GM12878 (cell line): ENCODE measurements around the gene SGTB. TPM values are rescaled to one million over a fixed set of nuclear protein-coding genes. Genes with fewer than 3 reads are reported as not detected.

Experiments
- ATAC-seq: fragments of 200-7000 bp; cut with Tn5 transposase; 3 replicates; pipeline ENCODE4 v1.9.1; 2020; ENCODE audit warnings: mild to moderate bottlenecking, moderate library complexity
- BruUV-seq: library from RNA; stranded (reverse); fragments of 400-500 nt; replicated peaks from 2 replicates; lab custom pipeline; 2021; lab: Mats Ljungman, UMichigan
- CTCF ChIA-PET: fragments of 300-600 bp; sonication (Branson Sonifier 250); formaldehyde crosslinking; extraction: SDS; loops from one replicate; lab custom pipeline; 2021; ENCODE audit warnings: inconsistent platforms; lab: Yijun Ruan, JAX
- POLR2A ChIA-PET: fragments of 350-600 bp; formaldehyde crosslinking; extraction: SDS; loops from one replicate; lab custom pipeline; 2021; ENCODE audit warnings: inconsistent platforms; lab: Charles Lee
- RAD21 ChIA-PET: fragments of 300-600 bp; sonication (Branson Sonifier 250); formaldehyde crosslinking; loops from one replicate; lab custom pipeline; 2023; ENCODE audit warnings: antibody characterized with exemption; ENCODE audit not compliant: unreplicated experiment; lab: Charles Lee
- SMC1A ChIA-PET: fragments of 300-600 bp; sonication (Branson Sonifier 250); formaldehyde crosslinking; loops from one replicate; lab custom pipeline; 2023; ENCODE audit not compliant: unreplicated experiment, uncharacterized antibody; lab: Charles Lee
- DNase-seq: peaks from one replicate; pipeline ENCODE4 v3.0.0-alpha.2; 2011; ENCODE audit warnings: low read depth, low spot score
- FAIRE-seq: peaks from 3 replicates; lab custom pipeline; 2011; peaks lifted over from hg19 to GRCh38; lab: Jason Lieb, UNC
- H2AFZ ChIP-seq: 2 replicates; pipeline ENCODE4 v1.6.0; 2011; ENCODE audit warnings: low read depth, low read length, control low read depth; ENCODE audit not compliant: control insufficient read depth
- H3K27ac ChIP-seq: 2 replicates; pipeline ENCODE4 v1.5.1; 2011; ENCODE audit warnings: control low read depth; ENCODE audit not compliant: control insufficient read depth, insufficient read depth
- H3K27me3 ChIP-seq, 2 experiments: replicated peaks in 1 of 2; 2 replicates each; pipeline versions ENCODE4 v1.6.0 to v1.6.1; 2011; ENCODE audit warnings: low read length in 1 of 2; ENCODE audit not compliant: control insufficient read depth in 2 of 2, insufficient read depth in 2 of 2
- H3K36me3 ChIP-seq, 2 experiments: 2 replicates each; pipeline ENCODE4 v1.5.1; 2011; ENCODE audit warnings: low read length in 1 of 2; ENCODE audit not compliant: control insufficient read depth in 2 of 2, insufficient read depth in 2 of 2
- H3K4me1 ChIP-seq: 2 replicates; pipeline ENCODE4 v1.6.1; 2011; ENCODE audit warnings: mild to moderate bottlenecking, low read length, moderate library complexity, mixed read lengths; ENCODE audit not compliant: control insufficient read depth, insufficient read depth
- H3K4me2 ChIP-seq: 2 replicates; pipeline ENCODE4 v1.6.0; 2011; ENCODE audit warnings: control low read depth; ENCODE audit not compliant: control insufficient read depth, insufficient read depth
- H3K4me3 ChIP-seq: fragments of 200-600 bp; sonication (generic); 2 replicates; pipeline ENCODE4 v1.5.1; 2016
- H3K79me2 ChIP-seq: 2 replicates; pipeline ENCODE4 v1.6.0; 2011; ENCODE audit warnings: low read length; ENCODE audit not compliant: control insufficient read depth, insufficient read depth
- H3K9ac ChIP-seq: 2 replicates; pipeline ENCODE4 v1.8.0; 2011; ENCODE audit warnings: low read length, control low read depth, mixed read lengths; ENCODE audit not compliant: control insufficient read depth, insufficient read depth
- H3K9me3 ChIP-seq: replicated peaks from 3 replicates; pipeline ENCODE4 v1.5.1; 2011; ENCODE audit warnings: mild to moderate bottlenecking, low read length; ENCODE audit not compliant: control insufficient read depth, insufficient read depth
- H4K20me1 ChIP-seq: 2 replicates; pipeline ENCODE4 v1.6.0; 2011; ENCODE audit not compliant: control insufficient read depth, insufficient read depth
- KAT2A ChIP-seq: conservative IDR thresholded peaks from 2 replicates; pipeline ENCODE4 v1.6.1; 2011; ENCODE audit warnings: low read depth, low read length; ENCODE audit not compliant: control insufficient read depth
- WGBS: methylation state at CpG from one replicate; pipeline ENCODE4 v1.1.6; 2016; ENCODE audit warnings: low lambda C conversion rate; ENCODE audit not compliant: insufficient replicate concordance, insufficient coverage; ENCODE audit errors: missing lambda C conversion rate; 5-methylcytosine and 5-hydroxymethylcytosine counted together
- in situ Hi-C: fragments of 300-500 bp; cut with MboI; formaldehyde crosslinking; loops from 9 replicates; pipeline ENCODE4 v1.14.3; 2018; ENCODE audit warnings: mixed read lengths
- intact Hi-C: fragments of 100-400 bp; cut with micrococcal nuclease; formaldehyde crosslinking; loops from one replicate; pipeline ENCODE4 v1.14.2; 2022; ENCODE audit not compliant: unreplicated experiment
- polyA plus RNA-seq, 11 experiments: library from polyadenylated mRNA; depleted of rRNA in 4 of 11; unstranded in 6 of 11; stranded (reverse) in 5 of 11; fragments of >200 nt; fragmentation: Nextera tagmentation in 4 of 11; fragmentation: Illumina TruSeq in 1 of 11; extraction: Ambion mirVana in 4 of 11; extraction: Trizol in 1 of 11; gene quantifications; 1 replicate in 1 of 11; 2 replicates in 10 of 11; pipeline versions ENCODE4 v1.2.1 to v1.2.3, GENCODE V29; 2011 to 2016; ENCODE audit warnings: inconsistent platforms in 2 of 11, missing spikeins in 2 of 11, low read depth in 1 of 11
- total RNA-seq, 4 experiments: library from RNA; depleted of rRNA in 3 of 4; stranded (reverse); fragments of >200 nt in 3 of 4; fragmentation: Illumina TruSeq in 1 of 4; extraction: Trizol in 1 of 4; gene quantifications; 2 replicates each; pipeline versions ENCODE4 v1.2.1 to v1.2.3, GENCODE V29; 2013 to 2021
- TF ChIP-seq, protein P1 (sequence below): fragments of 450-650 bp; IDR thresholded peaks from 2 replicates; pipeline ENCODE4 v1.6.1; 2018; ENCODE audit warnings: mild to moderate bottlenecking, low read depth, moderate library complexity; ENCODE audit not compliant: partially characterized antibody

SGTB gene
- total and polyA plus RNA-seq, 10 of the 15 experiments (the other 5 are each of a cell fraction or from before 2014, with no cell fraction given), result 1.0 to 7.8 (median 5.4) TPM

DNA sequence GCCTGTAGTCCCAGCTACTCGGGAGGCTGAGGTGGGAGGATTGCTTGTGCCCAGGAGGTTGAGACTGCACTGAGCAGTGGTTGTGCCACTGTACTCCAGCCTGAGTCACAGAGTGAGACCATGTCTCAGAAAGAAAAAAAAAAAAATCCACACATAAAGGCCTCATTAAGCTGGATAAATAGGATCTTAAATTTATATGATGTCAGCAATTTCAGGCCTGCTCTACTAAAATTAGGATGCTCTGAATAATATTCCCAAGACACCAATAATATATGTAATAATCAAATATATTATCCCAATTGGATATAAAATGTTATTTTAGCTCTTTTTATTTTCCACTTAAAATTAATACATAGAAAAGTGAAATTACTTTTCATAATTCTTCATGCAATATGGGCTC is 43.7 kb upstream of the SGTB start:
- in situ Hi-C loops, result no loop called here
- BruUV-seq, result no TSS peak
- no peak overlapping the region for H3K9ac ChIP-seq
- H3K4me2 ChIP-seq, result no peak overlapping the region
- no peaks in the 10 kb centered on the region for H3K27me3 ChIP-seq
- FAIRE-seq (no peak), DNase-seq (no peak), ATAC-seq (no peak)
- H3K9me3 ChIP-seq, result peaks cover 6% of the 10 kb centered on the region; the same call in 2 of the 3 replicates
- H4K20me1 ChIP-seq, result no peaks in the 10 kb centered on the region
- no peaks in the 10 kb centered on the region for H3K79me2 ChIP-seq
- ChIA-PET POLR2A (no interaction called here), SMC1A (interaction anchor here (0.6 to 1.5 kb wide), 2 partner anchors 8 to 16 kb away, joined by 3 to 4 read pairs; no protein-coding TSS in a partner anchor), CTCF (interaction anchor here (0.8 to 1.4 kb wide), 2 partner anchors 23 to 36 kb away, joined by 3 read pairs; no protein-coding TSS in a partner anchor), RAD21 (interaction anchor here (0.7 to 1.4 kb wide), 2 partner anchors 64 to 159 kb away, joined by 3 read pairs; no protein-coding TSS in a partner anchor)
- no peak overlapping the region for H3K27ac ChIP-seq
- no peak overlapping the region for H3K4me3 ChIP-seq
- no peaks in the 10 kb centered on the region for H3K4me1 ChIP-seq
- no peak for TF ChIP-seq KAT2A
- TF ChIP-seq, protein P1, sequence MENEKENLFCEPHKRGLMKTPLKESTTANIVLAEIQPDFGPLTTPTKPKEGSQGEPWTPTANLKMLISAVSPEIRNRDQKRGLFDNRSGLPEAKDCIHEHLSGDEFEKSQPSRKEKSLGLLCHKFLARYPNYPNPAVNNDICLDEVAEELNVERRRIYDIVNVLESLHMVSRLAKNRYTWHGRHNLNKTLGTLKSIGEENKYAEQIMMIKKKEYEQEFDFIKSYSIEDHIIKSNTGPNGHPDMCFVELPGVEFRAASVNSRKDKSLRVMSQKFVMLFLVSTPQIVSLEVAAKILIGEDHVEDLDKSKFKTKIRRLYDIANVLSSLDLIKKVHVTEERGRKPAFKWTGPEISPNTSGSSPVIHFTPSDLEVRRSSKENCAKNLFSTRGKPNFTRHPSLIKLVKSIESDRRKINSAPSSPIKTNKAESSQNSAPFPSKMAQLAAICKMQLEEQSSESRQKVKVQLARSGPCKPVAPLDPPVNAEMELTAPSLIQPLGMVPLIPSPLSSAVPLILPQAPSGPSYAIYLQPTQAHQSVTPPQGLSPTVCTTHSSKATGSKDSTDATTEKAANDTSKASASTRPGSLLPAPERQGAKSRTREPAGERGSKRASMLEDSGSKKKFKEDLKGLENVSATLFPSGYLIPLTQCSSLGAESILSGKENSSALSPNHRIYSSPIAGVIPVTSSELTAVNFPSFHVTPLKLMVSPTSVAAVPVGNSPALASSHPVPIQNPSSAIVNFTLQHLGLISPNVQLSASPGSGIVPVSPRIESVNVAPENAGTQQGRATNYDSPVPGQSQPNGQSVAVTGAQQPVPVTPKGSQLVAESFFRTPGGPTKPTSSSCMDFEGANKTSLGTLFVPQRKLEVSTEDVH, result no peak
- no peak overlapping the region for H2AFZ ChIP-seq
- no peaks in the 10 kb centered on the region; a peak in 1 of 4 replicates for H3K36me3 ChIP-seq
- intact Hi-C loops, result no loop called here
- WGBS, result 90% methylated on average over 1 of the region's 1 CpG
